Measurements from ENCODE around the gene TBC1D1. TPM values are rescaled to one million over a fixed set of nuclear protein-coding genes. Genes with fewer than 3 reads are reported as not detected.
A peak's percentile ranks its signal among the peaks of the same experiment; 100 is the strongest.

The TBC1D1 gene
- total RNA-seq, 1 donor from 2014 or later, result 54.5 TPM

DNA sequence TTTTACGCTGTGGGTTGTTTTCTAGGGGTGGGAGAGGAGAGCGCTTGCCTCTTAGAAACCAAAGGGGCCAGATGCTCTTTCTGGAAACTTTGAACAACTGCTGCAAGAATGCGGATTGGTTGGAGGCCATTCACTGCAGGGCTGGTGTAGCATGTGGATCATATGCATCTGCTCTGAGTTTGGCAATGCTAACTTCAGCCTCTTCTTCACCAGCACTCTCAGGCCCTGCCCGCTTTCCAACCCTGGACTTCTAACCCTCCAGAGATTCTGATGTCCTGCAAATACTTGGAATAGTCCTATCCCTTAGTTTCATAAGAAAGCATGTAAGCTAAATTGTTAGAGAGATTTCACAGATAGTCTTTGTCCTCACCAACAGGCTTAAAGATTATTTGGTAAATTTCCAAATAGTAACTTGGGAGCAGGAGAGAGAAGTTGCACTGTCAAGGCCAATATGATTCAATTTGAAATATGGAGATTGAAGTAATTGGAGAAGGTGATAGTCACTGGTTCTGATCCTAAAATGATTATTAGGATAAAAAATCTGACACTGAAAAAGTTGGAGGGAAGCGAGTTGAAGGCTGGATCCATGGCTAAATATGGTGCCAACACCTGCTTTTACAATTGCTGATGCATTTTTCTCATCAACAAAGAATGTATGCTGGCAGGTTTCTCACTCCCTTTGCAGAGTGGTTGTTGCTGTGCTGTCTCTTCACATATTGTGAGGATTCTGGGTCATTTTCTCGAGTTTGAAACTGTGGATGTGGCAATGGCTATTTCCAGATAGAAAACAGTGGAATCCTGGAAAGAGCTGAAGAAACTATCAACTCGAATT is 279.7 kb downstream of the TBC1D1 start:
- H4K20me1 ChIP-seq (ENCODE audit: insufficient read depth, low read length), result no peaks in the 10 kb centered on the region
- peak overlapping the region; percentile 21 for H3K27ac Mint-ChIP-seq (ENCODE audit: unreplicated experiment)
- H2AFZ ChIP-seq (ENCODE audit: low read depth, low read length), result no peak overlapping the region
- peaks cover 4% of the 10 kb centered on the region for H3K9me3 ChIP-seq (ENCODE audit: insufficient read depth, low read depth, low read length)
- no peak overlapping the region for H3K4me3 Mint-ChIP-seq (ENCODE audit: unreplicated experiment)
- DNase-seq (ENCODE audit: low read depth), result no peak
- peak; percentile 13 for FAIRE-seq
- H3K36me3 Mint-ChIP-seq (ENCODE audit: low read depth, unreplicated experiment), result no peaks in the 10 kb centered on the region
- H3K27me3 ChIP-seq (ENCODE audit: insufficient read depth, low read length), result no peaks in the 10 kb centered on the region
- H3K9ac ChIP-seq (ENCODE audit: low read length), result no peak overlapping the region
- peaks cover 10% of the 10 kb centered on the region for H3K4me1 ChIP-seq (ENCODE audit: insufficient read depth, low read length)
- no peak overlapping the region for H3K4me3 ChIP-seq (ENCODE audit: insufficient read depth, low read depth, low read length)
- no peak overlapping the region for H3K4me2 ChIP-seq (ENCODE audit: low read length)
- peaks cover 5% of the 10 kb centered on the region for H3K9me3 Mint-ChIP-seq (ENCODE audit: unreplicated experiment)
- H3K4me1 Mint-ChIP-seq (ENCODE audit: low read depth, unreplicated experiment), result peaks cover 10% of the 10 kb centered on the region
- no peak overlapping the region for H3K27ac ChIP-seq (ENCODE audit: low read depth, low read length)
- no peaks in the 10 kb centered on the region for H3K36me3 ChIP-seq (ENCODE audit: insufficient read depth, low read length)
- TF ChIP-seq EZH2 (IDR thresholded peaks at IDR 0.05; ENCODE audit: insufficient read depth, low read length), result no peak
- no peak for TF ChIP-seq CTCF (IDR thresholded peaks at IDR 0.05; ENCODE audit: insufficient read depth, low read depth, low read length)
- H3K27me3 Mint-ChIP-seq (ENCODE audit: low read depth, unreplicated experiment), result peaks cover 3% of the 10 kb centered on the region
- H3K79me2 ChIP-seq (ENCODE audit: insufficient read depth, low read length), result no peaks in the 10 kb centered on the region

DNA sequence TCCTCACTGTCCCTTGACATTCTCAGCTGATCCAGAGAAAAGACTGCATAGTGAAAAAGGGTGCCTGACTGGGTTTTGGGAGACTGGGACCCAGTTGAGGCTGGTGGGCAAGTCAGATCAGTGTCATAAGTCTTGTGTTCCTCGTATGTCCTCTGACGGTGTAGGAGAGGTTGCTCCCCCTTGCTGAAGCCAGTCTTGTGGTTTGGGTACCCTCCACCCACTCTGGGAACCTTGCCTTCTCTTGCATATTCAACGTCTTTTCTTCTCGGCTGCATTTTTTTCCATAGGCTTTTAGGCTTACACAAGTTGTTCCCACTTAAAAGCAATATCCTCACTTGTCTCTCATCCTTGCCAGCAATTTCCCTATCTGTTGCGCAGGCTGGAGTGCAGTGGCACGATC is 281.2 kb downstream of the TBC1D1 start:
- TF ChIP-seq EZH2 (IDR thresholded peaks at IDR 0.05; ENCODE audit: insufficient read depth, low read length) (no peak), CTCF (IDR thresholded peaks at IDR 0.05; ENCODE audit: insufficient read depth, low read depth, low read length) (no peak)
- DNase-seq (ENCODE audit: low read depth) (no peak), FAIRE-seq (no peak)
- Mint-ChIP-seq H3K36me3 (ENCODE audit: low read depth, unreplicated experiment) (no peaks in the 10 kb centered on the region), H3K4me3 (ENCODE audit: unreplicated experiment) (no peak overlapping the region), H3K27me3 (ENCODE audit: low read depth, unreplicated experiment) (no peaks in the 10 kb centered on the region), H3K9me3 (ENCODE audit: unreplicated experiment) (no peaks in the 10 kb centered on the region), H3K4me1 (ENCODE audit: low read depth, unreplicated experiment) (peaks cover 13% of the 10 kb centered on the region), H3K27ac (ENCODE audit: unreplicated experiment) (no peak overlapping the region)
- Histone ChIP-seq H3K27me3 (ENCODE audit: insufficient read depth, low read length) (no peaks in the 10 kb centered on the region), H3K4me2 (ENCODE audit: low read length) (no peak overlapping the region), H3K36me3 (ENCODE audit: insufficient read depth, low read length) (no peaks in the 10 kb centered on the region), H3K27ac (ENCODE audit: low read depth, low read length) (no peak overlapping the region), H4K20me1 (ENCODE audit: insufficient read depth, low read length) (no peaks in the 10 kb centered on the region), H3K4me3 (ENCODE audit: insufficient read depth, low read depth, low read length) (no peak overlapping the region), H2AFZ (ENCODE audit: low read depth, low read length) (no peak overlapping the region), H3K4me1 (ENCODE audit: insufficient read depth, low read length) (peaks cover 13% of the 10 kb centered on the region), H3K9me3 (ENCODE audit: insufficient read depth, low read depth, low read length) (peaks cover 4% of the 10 kb centered on the region), H3K9ac (ENCODE audit: low read length) (no peak overlapping the region), H3K79me2 (ENCODE audit: insufficient read depth, low read length) (no peaks in the 10 kb centered on the region)

GRCh38 chr4:38173935-38174518 is 283.1 kb downstream of the TBC1D1 start:
- H3K4me1 ChIP-seq (ENCODE audit: insufficient read depth, low read length), result peaks cover 14% of the 10 kb centered on the region
- no peaks in the 10 kb centered on the region for H4K20me1 ChIP-seq (ENCODE audit: insufficient read depth, low read length)
- H3K27me3 ChIP-seq (ENCODE audit: insufficient read depth, low read length), result no peaks in the 10 kb centered on the region
- peaks cover 4% of the 10 kb centered on the region for H3K9me3 ChIP-seq (ENCODE audit: insufficient read depth, low read depth, low read length)
- H3K27ac Mint-ChIP-seq (ENCODE audit: unreplicated experiment), result no peak overlapping the region
- H3K4me1 Mint-ChIP-seq (ENCODE audit: low read depth, unreplicated experiment), result peaks cover 16% of the 10 kb centered on the region
- no peak overlapping the region for H3K4me3 Mint-ChIP-seq (ENCODE audit: unreplicated experiment)
- H3K79me2 ChIP-seq (ENCODE audit: insufficient read depth, low read length), result no peaks in the 10 kb centered on the region
- H3K36me3 Mint-ChIP-seq (ENCODE audit: low read depth, unreplicated experiment), result no peaks in the 10 kb centered on the region
- H3K9ac ChIP-seq (ENCODE audit: low read length), result no peak overlapping the region
- DNase-seq (ENCODE audit: low read depth) (no peak), FAIRE-seq (no peak)
- H2AFZ ChIP-seq (ENCODE audit: low read depth, low read length), result no peak overlapping the region
- H3K36me3 ChIP-seq (ENCODE audit: insufficient read depth, low read length), result no peaks in the 10 kb centered on the region
- no peak overlapping the region for H3K4me3 ChIP-seq (ENCODE audit: insufficient read depth, low read depth, low read length)
- no peak overlapping the region for H3K4me2 ChIP-seq (ENCODE audit: low read length)
- no peak for TF ChIP-seq CTCF (IDR thresholded peaks at IDR 0.05; ENCODE audit: insufficient read depth, low read depth, low read length)
- no peak for TF ChIP-seq EZH2 (IDR thresholded peaks at IDR 0.05; ENCODE audit: insufficient read depth, low read length)
- no peaks in the 10 kb centered on the region for H3K9me3 Mint-ChIP-seq (ENCODE audit: unreplicated experiment)
- no peak overlapping the region for H3K27ac ChIP-seq (ENCODE audit: low read depth, low read length)
- H3K27me3 Mint-ChIP-seq (ENCODE audit: low read depth, unreplicated experiment), result no peaks in the 10 kb centered on the region

Data from astrocyte (in vitro differentiated cells and primary cell).